A549 (cell line): ENCODE results near the gene XDH. TPM values are rescaled to one million over a fixed set of nuclear protein-coding genes. Genes with fewer than 3 reads are reported as not detected.

Experiments used
- ATAC-seq, 2 experiments: fragments of 200-7000 bp in 1 of 2; fragments of >200 bp in 1 of 2; cut with Nextera tagmentation in 1 of 2; cut with Tn5 transposase in 1 of 2; 3 replicates each; pipeline versions ENCODE4 v1.8.0 to v1.9.1; 2018 to 2020; ENCODE audit warnings: mild to moderate bottlenecking in 1 of 2, moderate library complexity in 1 of 2
- CTCF ChIA-PET: fragments of 300-600 bp; sonication (Branson Sonifier 250); formaldehyde crosslinking; extraction: SDS; loops from one replicate; lab custom pipeline; 2021; ENCODE audit warnings: antibody characterized with exemption, inconsistent platforms; lab: Yijun Ruan, JAX
- POLR2A ChIA-PET: fragments of 350-600 bp; formaldehyde crosslinking; extraction: SDS; loops from one replicate; lab custom pipeline; 2021; ENCODE audit warnings: antibody characterized with exemption, inconsistent platforms; lab: Yijun Ruan, JAX
- DNase-seq, 2 experiments: peaks; one replicate each; pipeline versions ENCODE4 v3.0.0 to v3.0.0-alpha.2; 2011 to 2016; ENCODE audit warnings: low read depth in 1 of 2, low spot score in 1 of 2
- FAIRE-seq: peaks from 2 replicates; lab custom pipeline; 2011; peaks lifted over from hg19 to GRCh38; lab: Jason Lieb, UNC
- H3K27ac ChIP-seq, 2 experiments: fragments of >200 bp; sonication (Bioruptor Twin); formaldehyde crosslinking; 3 replicates each; pipeline ENCODE4 v1.5.1; 2016 to 2017
- H3K4me1 ChIP-seq: fragments of >200 bp; sonication (Bioruptor Twin); formaldehyde crosslinking; 3 replicates; pipeline ENCODE4 v1.6.1; 2016
- H3K4me2 ChIP-seq: fragments of >200 bp; sonication (Bioruptor Twin); formaldehyde crosslinking; 3 replicates; pipeline ENCODE4 v1.6.1; 2016
- H3K4me3 ChIP-seq: fragments of >200 bp; sonication (Bioruptor Twin); formaldehyde crosslinking; 3 replicates; pipeline ENCODE4 v1.5.1; 2016
- H3K9me3 ChIP-seq: fragments of >200 bp; sonication (Bioruptor Twin); formaldehyde crosslinking; 3 replicates; pipeline ENCODE4 v1.6.1; 2016
- CBX2 ChIP-seq: fragments of 200-600 bp; sonication (generic); IDR thresholded peaks from 2 replicates; pipeline ENCODE4 v1.6.1; 2016; ENCODE audit warnings: low read depth, mild to moderate bottlenecking, borderline replicate concordance
- CHD2 ChIP-seq: fragments of 150-350 bp; IDR thresholded peaks from 2 replicates; pipeline ENCODE4 v1.6.1; 2014; ENCODE audit warnings: low read length; ENCODE audit not compliant: partially characterized antibody
- CTCF ChIP-seq: fragments of >200 bp; sonication (Bioruptor Twin); formaldehyde crosslinking; IDR thresholded peaks from 3 replicates; pipeline ENCODE4 v1.5.1; 2016
- FOSB ChIP-seq: fragments of 250-450 bp; sonication (Bioruptor Pico); IDR thresholded peaks from 2 replicates; pipeline ENCODE4 v1.5.0; 2020; ENCODE audit warnings: mild to moderate bottlenecking, moderate library complexity
- FOSL2 ChIP-seq, 2 experiments: fragments of 450-650 bp in 1 of 2; fragments of >200 bp in 1 of 2; sonication (Bioruptor Twin) in 1 of 2; formaldehyde crosslinking; IDR thresholded peaks; 2 replicates each; pipeline versions ENCODE4 v1.5.0 to v1.6.1; 2016 to 2020; ENCODE audit warnings: mild to moderate bottlenecking in 1 of 2, moderate library complexity in 1 of 2
- FOXS1 ChIP-seq: fragments of 250-450 bp; sonication (Bioruptor Pico); IDR thresholded peaks from 2 replicates; pipeline ENCODE4 v1.5.0; 2020; ENCODE audit warnings: mild to moderate bottlenecking, moderate library complexity
- HDAC2 ChIP-seq: fragments of 200-600 bp; sonication (generic); IDR thresholded peaks from 2 replicates; pipeline ENCODE4 v1.6.1; 2016
- HOXA7 ChIP-seq: fragments of 250-450 bp; sonication (Bioruptor Pico); IDR thresholded peaks from 2 replicates; pipeline ENCODE4 v1.5.0; 2020; ENCODE audit warnings: mild to moderate bottlenecking, moderate library complexity
- HOXB13 ChIP-seq: fragments of 250-450 bp; sonication (Bioruptor Pico); IDR thresholded peaks from 2 replicates; pipeline ENCODE4 v1.5.0; 2020; ENCODE audit warnings: low read depth, mild to moderate bottlenecking, moderate library complexity
- HOXB5 ChIP-seq: fragments of 250-450 bp; sonication (Bioruptor Pico); IDR thresholded peaks from 2 replicates; pipeline ENCODE4 v1.5.0; 2020; ENCODE audit warnings: mild to moderate bottlenecking, moderate library complexity
- JUN ChIP-seq, 2 experiments: fragments of >200 bp; sonication (Bioruptor Twin); formaldehyde crosslinking; IDR thresholded peaks; 2 replicates in 1 of 2; 3 replicates in 1 of 2; pipeline ENCODE4 v1.6.1; 2016 to 2017
- KDM1A ChIP-seq: fragments of 200-600 bp; sonication (generic); IDR thresholded peaks from 2 replicates; pipeline ENCODE4 v1.6.1; 2016; ENCODE audit warnings: low read depth, mild to moderate bottlenecking
- MAFK ChIP-seq: fragments of 450-650 bp; IDR thresholded peaks from 2 replicates; pipeline ENCODE4 v1.6.1; 2014; ENCODE audit not compliant: partially characterized antibody
- MAZ ChIP-seq: fragments of 150-350 bp; IDR thresholded peaks from 2 replicates; pipeline ENCODE4 v1.6.1; 2014; ENCODE audit warnings: antibody characterized with exemption, low read depth, low read length, borderline replicate concordance
- NPAS2 ChIP-seq: fragments of 250-450 bp; sonication (Bioruptor Pico); IDR thresholded peaks from 2 replicates; pipeline ENCODE4 v1.8.0; 2022; ENCODE audit warnings: mild to moderate bottlenecking, moderate library complexity, borderline replicate concordance
- POLR2A ChIP-seq: IDR thresholded peaks from 2 replicates; pipeline ENCODE4 v1.6.1; 2012; ENCODE audit warnings: mild to moderate bottlenecking, low read length
- RAD21 ChIP-seq, 2 experiments: fragments of >200 bp in 1 of 2; sonication (Bioruptor Twin) in 1 of 2; formaldehyde crosslinking in 1 of 2; IDR thresholded peaks in 1 of 2; conservative IDR thresholded peaks in 1 of 2; 2 replicates in 1 of 2; 3 replicates in 1 of 2; pipeline ENCODE4 v1.6.1; 2012 to 2018; ENCODE audit warnings: inconsistent platforms in 1 of 2
- RARB ChIP-seq: fragments of 250-450 bp; sonication (Bioruptor Pico); IDR thresholded peaks from 2 replicates; pipeline ENCODE4 v1.8.0; 2021; ENCODE audit warnings: mild to moderate bottlenecking, moderate library complexity
- RCOR1 ChIP-seq: fragments of 150-350 bp; IDR thresholded peaks from 2 replicates; pipeline ENCODE4 v1.6.1; 2014; ENCODE audit warnings: antibody characterized with exemption, low read length, low read depth
- SMC3 ChIP-seq: fragments of >200 bp; sonication (Bioruptor Twin); formaldehyde crosslinking; IDR thresholded peaks from 3 replicates; pipeline ENCODE4 v1.6.1; 2018; ENCODE audit warnings: inconsistent platforms
- ZFP36 ChIP-seq: fragments of 450-650 bp; IDR thresholded peaks from 2 replicates; pipeline ENCODE4 v1.6.1; 2014; ENCODE audit warnings: borderline replicate concordance; ENCODE audit not compliant: partially characterized antibody
- WGBS: methylation state at CpG from one replicate; pipeline ENCODE4 v1.1.6; 2017; ENCODE audit errors: missing lambda C conversion rate; 5-methylcytosine and 5-hydroxymethylcytosine counted together
- polyA plus RNA-seq, 4 experiments: library from polyadenylated mRNA; depleted of rRNA in 3 of 4; stranded (reverse); fragments of >200 nt; fragmentation: RNase III in 1 of 4; extraction: RNeasy Plus Mini Kit Qiagen cat#74134 plus additional on column Dnase treatment in 1 of 4; gene quantifications; 2 replicates in 3 of 4; 3 replicates in 1 of 4; pipeline ENCODE4 v1.2.3, GENCODE V29; 2011 to 2017

XDH gene
- polyA plus RNA-seq, 2 of the 4 experiments (the other 2 are of a cell fraction): 0.71 to 1.1 TPM

- no peak for TF ChIP-seq HOXB13 (CRISPR knock-in tag)
- TF ChIP-seq MAFK: no peak
Observed at GRCh38 chr2:31302940-31303563, 111.5 kb downstream of the XDH start (continued).

GRCh38 chr2:31300309-31300708 lies 114.2 kb downstream of the XDH start:
- H3K4me2 ChIP-seq: no peak overlapping the region
- no peak overlapping the region for H3K27ac ChIP-seq
- ATAC-seq (no peak), FAIRE-seq (no peak), DNase-seq (no peak)
- no peak for TF ChIP-seq MAZ
- no peak for TF ChIP-seq JUN (IDR thresholded peaks at IDR 0.05)
- no peak for TF ChIP-seq CBX2
- TF ChIP-seq FOSB (CRISPR knock-in tag): no peak
- TF ChIP-seq HOXB5 (CRISPR knock-in tag): no peak
- no peak for TF ChIP-seq KDM1A
- TF ChIP-seq ZFP36: no peak
- no peak for TF ChIP-seq POLR2A
- TF ChIP-seq RARB (CRISPR knock-in tag): no peak
- no peak overlapping the region for H3K4me3 ChIP-seq
- ChIA-PET POLR2A (no interaction called here), CTCF (interaction anchor here (0.6 to 2.2 kb wide), 4 partner anchors 11 to 66 kb away, joined by 3 to 9 read pairs (median 4); partner anchors contain the start of gene EHD3)
- no peaks in the 10 kb centered on the region for H3K9me3 ChIP-seq
- peaks cover 10% of the 10 kb centered on the region; the same call in 2 of the 3 replicates for H3K4me1 ChIP-seq

GRCh38 chr2:31299547-31299946 lies 115.0 kb downstream of the XDH start:
- peaks cover 10% of the 10 kb centered on the region; the same call in 2 of the 3 replicates for H3K4me1 ChIP-seq
- H3K27ac ChIP-seq: no peak overlapping the region
- H3K9me3 ChIP-seq: no peaks in the 10 kb centered on the region
- no peak for DNase-seq
- H3K4me3 ChIP-seq: no peak overlapping the region
- H3K4me2 ChIP-seq: no peak overlapping the region
- WGBS: 34% methylated on average over 4 of the region's 4 CpGs
- TF ChIP-seq POLR2A (no peak), RAD21 (conservative IDR thresholded peaks at IDR 0.05 in 1 of 2, IDR thresholded peaks at IDR 0.05 in 1 of 2) (no peak), RARB (CRISPR knock-in tag) (no peak), CHD2 (no peak), FOSB (CRISPR knock-in tag) (no peak)
- TF ChIP-seq, all 56 proteins: peak for 0
- POLR2A ChIA-PET: no interaction called here
- ATAC-seq (no peak), FAIRE-seq (no peak)
- CTCF ChIA-PET: interaction anchor here (0.6 to 1.6 kb wide), 3 partner anchors 24 to 66 kb away, joined by 3 to 4 read pairs (median 4); partner anchors contain the start of gene EHD3

GRCh38 chr2:31297751-31298150 lies 116.8 kb downstream of the XDH start:
- 48% methylated on average over 1 of the region's 1 CpG for WGBS
- Histone ChIP-seq H3K9me3 (no peaks in the 10 kb centered on the region), H3K27ac (no peak overlapping the region), H3K4me3 (no peak overlapping the region), H3K4me2 (no peak overlapping the region), H3K4me1 (peaks cover 10% of the 10 kb centered on the region; the same call in 2 of the 3 replicates)
- DNase-seq (peak; percentile 40 to 42), FAIRE-seq (peak; percentile 18), ATAC-seq (peak; percentile 45 to 52; a peak in 5 of 6 replicates)
- TF ChIP-seq FOSL2 (IDR thresholded peaks at IDR 0.05) (no peak), FOSL2 (CRISPR knock-in tag; IDR thresholded peaks at IDR 0.05) (peak; percentile 68), FOXS1 (CRISPR knock-in tag) (no peak)
- ChIA-PET CTCF (interaction anchor here (0.9 to 1.2 kb wide), 4 partner anchors 15 to 64 kb away, joined by 3 read pairs; partner anchors contain the start of gene EHD3), POLR2A (no interaction called here)

GRCh38 chr2:31296641-31297287 lies 117.8 kb downstream of the XDH start:
- FAIRE-seq: no peak
- ATAC-seq: no peak
- ChIA-PET CTCF (interaction anchor here (0.9 to 1.5 kb wide), 3 partner anchors 16 to 36 kb away, joined by 3 read pairs; no protein-coding TSS in a partner anchor), POLR2A (no interaction called here)
- H3K9me3 ChIP-seq: no peaks in the 10 kb centered on the region
- no peak overlapping the region for H3K4me3 ChIP-seq
- TF ChIP-seq NPAS2 (CRISPR knock-in tag) (no peak), SMC3 (no peak), HDAC2 (no peak), ZFP36 (no peak), CTCF (no peak), RCOR1 (no peak), HOXA7 (CRISPR knock-in tag) (no peak), KDM1A (no peak)
- H3K4me1 ChIP-seq: peaks cover 10% of the 10 kb centered on the region; the same call in 2 of the 3 replicates
- no peak overlapping the region for H3K4me2 ChIP-seq
- no peak overlapping the region for H3K27ac ChIP-seq
- DNase-seq: no peak
- 54% methylated on average over 8 of the region's 8 CpGs for WGBS
